Transverse colon (tissue), 4 donors: ENCODE measurements around the gene DCAF15. TPM values are rescaled to one million over a fixed set of nuclear protein-coding genes. Genes with fewer than 3 reads are reported as not detected.
A peak's percentile ranks its signal among the peaks of the same experiment; 100 is the strongest.

Experiments used
- DNase-seq: peaks from one replicate; pipeline ENCODE4 v3.0.0-alpha.2; 2019
- H3K27ac ChIP-seq, 4 donors: fragments of 200-600 bp; sonication (generic); 2 replicates each; pipeline ENCODE4 v1.5.1; 2016 to 2018; ENCODE audit warnings: inconsistent platforms in 4 of 4
- H3K27me3 ChIP-seq: fragments of 200-600 bp; sonication (generic); 2 replicates; pipeline ENCODE4 v1.5.1; 2017; ENCODE audit warnings: inconsistent platforms
- H3K36me3 ChIP-seq, 4 donors: fragments of 200-600 bp; sonication (generic); 2 replicates each; pipeline ENCODE4 v1.5.1; 2017 to 2019; ENCODE audit warnings: inconsistent platforms in 4 of 4
- H3K4me1 ChIP-seq, 4 donors: fragments of 200-600 bp; sonication (generic); 2 replicates each; pipeline ENCODE4 v1.5.1; 2017 to 2020; ENCODE audit warnings: inconsistent platforms in 4 of 4
- H3K4me3 ChIP-seq, 4 donors: fragments of 200-600 bp; sonication (generic); 1 replicate in 1 of 4; 2 replicates in 3 of 4; pipeline versions ENCODE4 v1.5.1 to v1.6.1; 2017 to 2019; ENCODE audit warnings: inconsistent platforms in 4 of 4
- H3K9me3 ChIP-seq, 2 donors: fragments of 200-600 bp; sonication (generic); 2 replicates each; pipeline ENCODE4 v1.5.1; 2017 to 2019; ENCODE audit warnings: inconsistent platforms in 2 of 2
- EP300 ChIP-seq: sonication (generic); formaldehyde crosslinking; IDR thresholded peaks from one replicate; pipeline ENCODE4 v1.6.1; 2017; ENCODE audit warnings: antibody characterized with exemption, low read depth
- POLR2A ChIP-seq: fragments of 450-650 bp; IDR thresholded peaks from one replicate; pipeline ENCODE4 v1.6.1; 2016; ENCODE audit warnings: antibody characterized with exemption, mild to moderate bottlenecking, moderate library complexity
- POLR2AphosphoS5 ChIP-seq, 3 donors: sonication (generic); formaldehyde crosslinking; IDR thresholded peaks; one replicate each; pipeline ENCODE4 v1.6.1; 2016; ENCODE audit warnings: antibody characterized with exemption in 3 of 3
- WGBS, 2 donors: methylation state at CpG; one replicate each; pipeline ENCODE4 v1.1.5; 2018; ENCODE audit warnings: low coverage in 1 of 2; 5-methylcytosine and 5-hydroxymethylcytosine counted together
- in situ Hi-C, 4 donors: fragments of 200-750 bp; cut with MboI; loops; one replicate each; pipeline versions ENCODE4 v1.15.0 to v1.15.1; 2017; ENCODE audit warnings: low sequenced_read_pairs in 3 of 4, low pct_ligation_motif_present in 1 of 4, low pct_unique_long_range_greater_than_20kb in 1 of 4
- intact Hi-C: fragments of 100-400 bp; cut with DNase I; formaldehyde crosslinking; loops from one replicate; pipeline ENCODE4 v1.15.1; 2023; ENCODE audit warnings: low total_unique reads
- total RNA-seq, 4 donors: library from RNA; depleted of rRNA; stranded (reverse); fragments of >200 nt; gene quantifications; one replicate each; pipeline ENCODE4 v1.1.0, GENCODE V29; 2016
- TF ChIP-seq, protein P1 (sequence below), 5 experiments: fragments of 200-600 bp in 3 of 5; fragments of 450-650 bp in 2 of 5; sonication (generic) in 3 of 5; IDR thresholded peaks; 1 replicate in 2 of 5; 2 replicates in 3 of 5; pipeline ENCODE4 v1.5.1; 2016 to 2017; ENCODE audit warnings: antibody characterized with exemption in 5 of 5, inconsistent platforms in 3 of 5, mild to moderate bottlenecking in 2 of 5, moderate library complexity in 1 of 5

Gene DCAF15
- total RNA-seq, 4 donors from 2014 or later, result 26.2 to 61.7 (median 35.8) TPM

DNA sequence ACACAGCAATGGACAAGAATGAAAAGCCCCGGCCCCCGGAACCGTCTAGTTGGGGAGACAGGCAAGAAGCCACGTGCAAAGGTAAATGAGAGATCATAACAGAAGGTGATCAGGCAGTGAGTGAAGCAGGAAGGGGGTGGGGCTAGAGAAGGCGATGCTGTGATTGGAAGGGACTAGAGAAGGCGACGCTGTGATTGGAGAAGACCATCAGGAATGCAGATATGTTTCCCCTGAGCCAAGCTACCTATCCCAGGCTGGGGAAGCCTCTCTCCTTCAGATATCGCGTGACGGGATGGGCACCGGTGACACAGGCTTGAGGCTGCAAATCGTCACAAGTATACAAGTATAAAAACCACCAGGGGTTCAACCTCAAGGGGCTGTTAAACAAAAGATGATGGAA, 21.8 kb downstream of the DCAF15 start:
- Histone ChIP-seq H3K9me3 (no peaks in the 10 kb centered on the region), H3K27ac (no peak overlapping the region), H3K36me3 (peaks cover 0 to 10% (median 0%) of the 10 kb centered on the region in 4 donors), H3K27me3 (no peaks in the 10 kb centered on the region), H3K4me1 (peaks cover 1 to 9% (median 5%) of the 10 kb centered on the region in 4 donors), H3K4me3 (no peak overlapping the region)
- intact Hi-C loops (no loop called here), in situ Hi-C loops (no loop called here)
- WGBS, 2 donors, result 60 to 67% methylated on average over 10 to 12 of the region's 12 CpGs
- DNase-seq, result no peak
- TF ChIP-seq, protein P1, sequence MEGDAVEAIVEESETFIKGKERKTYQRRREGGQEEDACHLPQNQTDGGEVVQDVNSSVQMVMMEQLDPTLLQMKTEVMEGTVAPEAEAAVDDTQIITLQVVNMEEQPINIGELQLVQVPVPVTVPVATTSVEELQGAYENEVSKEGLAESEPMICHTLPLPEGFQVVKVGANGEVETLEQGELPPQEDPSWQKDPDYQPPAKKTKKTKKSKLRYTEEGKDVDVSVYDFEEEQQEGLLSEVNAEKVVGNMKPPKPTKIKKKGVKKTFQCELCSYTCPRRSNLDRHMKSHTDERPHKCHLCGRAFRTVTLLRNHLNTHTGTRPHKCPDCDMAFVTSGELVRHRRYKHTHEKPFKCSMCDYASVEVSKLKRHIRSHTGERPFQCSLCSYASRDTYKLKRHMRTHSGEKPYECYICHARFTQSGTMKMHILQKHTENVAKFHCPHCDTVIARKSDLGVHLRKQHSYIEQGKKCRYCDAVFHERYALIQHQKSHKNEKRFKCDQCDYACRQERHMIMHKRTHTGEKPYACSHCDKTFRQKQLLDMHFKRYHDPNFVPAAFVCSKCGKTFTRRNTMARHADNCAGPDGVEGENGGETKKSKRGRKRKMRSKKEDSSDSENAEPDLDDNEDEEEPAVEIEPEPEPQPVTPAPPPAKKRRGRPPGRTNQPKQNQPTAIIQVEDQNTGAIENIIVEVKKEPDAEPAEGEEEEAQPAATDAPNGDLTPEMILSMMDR (IDR thresholded peaks at IDR 0.05), result no peak
- TF ChIP-seq POLR2AphosphoS5 (IDR thresholded peaks at IDR 0.05) (no peak), EP300 (no peak), POLR2A (no peak)

DNA sequence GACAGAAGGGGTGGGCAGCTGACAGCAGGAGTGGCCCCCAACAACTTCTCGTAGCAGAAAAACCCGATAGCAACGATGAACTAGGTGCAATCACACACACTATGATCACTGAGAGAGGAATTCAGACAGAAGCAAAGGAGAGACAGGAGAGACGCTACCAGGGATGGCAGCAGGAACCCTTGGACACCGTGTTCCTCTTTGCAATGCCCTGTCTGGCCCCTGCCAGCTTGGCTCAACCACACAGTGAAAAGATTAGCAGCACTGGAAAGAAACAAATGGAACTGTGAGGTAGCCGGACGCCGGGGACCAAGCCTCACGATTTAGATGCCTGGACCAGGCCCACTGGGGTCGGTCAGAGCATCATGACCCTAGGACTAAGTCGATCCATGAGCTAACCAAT, 23.6 kb downstream of the DCAF15 start:
- intact Hi-C loops, result no loop called here
- Histone ChIP-seq H3K9me3 (no peaks in the 10 kb centered on the region), H3K27ac (no peak overlapping the region), H3K36me3 (no peaks in the 10 kb centered on the region), H3K4me1 (peaks cover 5 to 15% (median 12%) of the 10 kb centered on the region in 4 donors), H3K4me3 (no peak overlapping the region), H3K27me3 (no peaks in the 10 kb centered on the region)
- WGBS, 2 donors, result 90% methylated on average over 6 to 11 of the region's 11 CpGs
- TF ChIP-seq POLR2A (no peak), EP300 (no peak), POLR2AphosphoS5 (IDR thresholded peaks at IDR 0.05) (no peak)
- TF ChIP-seq, protein P1 (IDR thresholded peaks at IDR 0.05), result no peak
- in situ Hi-C loops, result no loop called here
- DNase-seq, result no peak

- H3K4me1 ChIP-seq, result peaks cover 5 to 15% (median 12%) of the 10 kb centered on the region in 4 donors
- no peak for DNase-seq
- no peaks in the 10 kb centered on the region for H3K27me3 ChIP-seq
- H3K4me3 ChIP-seq, result no peak overlapping the region
- intact Hi-C loops (no loop called here), in situ Hi-C loops (no loop called here)
- no peaks in the 10 kb centered on the region for H3K36me3 ChIP-seq
- TF ChIP-seq POLR2AphosphoS5 (IDR thresholded peaks at IDR 0.05), result no peak
- no peak for TF ChIP-seq EP300
- no peak for TF ChIP-seq POLR2A
- TF ChIP-seq, protein P1 (IDR thresholded peaks at IDR 0.05), result no peak
- no peaks in the 10 kb centered on the region for H3K9me3 ChIP-seq
- 95% methylated on average over 12 of the region's 12 CpGs; no CpG with 5 or more reads in 1 of the 2 donors for WGBS, 2 donors
- no peak overlapping the region for H3K27ac ChIP-seq
Observed at GRCh38 chr19:13976446-13976845, 24.1 kb downstream of the DCAF15 start.

DNA sequence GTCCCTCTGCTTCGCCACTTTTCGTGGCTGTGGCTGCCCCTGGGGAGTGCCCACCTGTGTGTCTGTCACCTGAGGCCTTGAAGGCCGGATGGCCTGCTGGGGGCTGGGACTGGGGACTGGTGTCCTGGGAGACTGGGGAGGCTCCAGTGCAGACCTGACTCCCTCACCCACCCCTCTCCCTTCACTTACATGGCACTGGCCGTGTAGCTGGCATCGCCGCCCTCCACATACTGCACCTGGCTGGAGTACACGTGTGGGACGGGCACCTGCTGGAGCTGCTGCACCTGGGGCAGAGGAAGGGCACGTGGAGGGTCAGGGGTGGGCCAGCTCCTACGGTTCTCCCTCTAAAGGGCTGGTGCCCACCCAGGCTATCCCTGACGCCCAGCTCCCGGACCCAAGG, 25.5 kb downstream of the DCAF15 start:
- in situ Hi-C loops (no loop called here), intact Hi-C loops (no loop called here)
- H3K4me3 ChIP-seq, result no peak overlapping the region
- no peaks in the 10 kb centered on the region for H3K9me3 ChIP-seq
- no peaks in the 10 kb centered on the region for H3K36me3 ChIP-seq
- 83% methylated on average over 12 of the region's 12 CpGs; no CpG with 5 or more reads in 1 of the 2 donors for WGBS, 2 donors
- H3K4me1 ChIP-seq, result peaks cover 5 to 15% (median 12%) of the 10 kb centered on the region in 4 donors
- H3K27me3 ChIP-seq, result no peaks in the 10 kb centered on the region
- DNase-seq, result no peak
- peak overlapping the region; percentile 21 to 65 (median 43) for H3K27ac ChIP-seq
- TF ChIP-seq POLR2AphosphoS5 (IDR thresholded peaks at IDR 0.05) (no peak), POLR2A (no peak), EP300 (no peak)
- TF ChIP-seq, protein P1 (IDR thresholded peaks at IDR 0.05), result no peak
